ENCODE results near the gene GFI1B. TPM values are rescaled to one million over a fixed set of nuclear protein-coding genes. Genes with fewer than 3 reads are reported as not detected.

GFI1B gene
- total and polyA plus RNA-seq, 2 of the 4 experiments (the other 2 are of a cell fraction): 0.02 TPM; not detected in 1

DNA sequence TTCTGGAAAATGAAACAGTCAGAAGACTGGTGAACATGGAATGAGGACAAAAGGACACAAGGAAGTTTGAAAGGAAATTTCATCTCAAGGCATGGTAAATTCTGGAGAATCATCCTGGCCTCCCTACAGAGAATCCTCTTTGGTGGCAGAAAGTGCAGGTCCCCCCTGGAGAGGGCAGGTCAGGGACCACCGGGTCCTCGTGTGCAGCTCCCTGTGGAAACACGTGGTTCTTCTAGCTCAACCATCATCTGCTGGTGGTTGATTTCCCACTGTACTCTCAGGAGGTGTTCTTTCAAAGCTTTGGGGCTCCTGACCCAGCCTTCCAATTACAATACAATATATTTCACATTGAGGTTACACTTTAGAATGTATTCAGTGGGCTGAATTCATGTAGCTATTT is 49.7 kb downstream of the GFI1B start:
- no peak overlapping the region for H2BK15ac ChIP-seq (ENCODE audit: low read depth, low read length)
- no peak overlapping the region for H2BK120ac ChIP-seq (ENCODE audit: low read depth, low read length)
- H3K4ac ChIP-seq (ENCODE audit: low read depth, low read length): no peak overlapping the region
- no peak overlapping the region for H3K4me2 ChIP-seq (ENCODE audit: low read depth, low read length)
- no peaks in the 10 kb centered on the region; the same call in 1 of the 2 replicates for H3K27me3 ChIP-seq (ENCODE audit: control insufficient read depth, insufficient read depth, low read length)
- intact Hi-C loops (cut with micrococcal nuclease) (no loop called here), dilution Hi-C loops (cut with HindIII; ENCODE audit: low sequenced_read_pairs, unreplicated experiment) (no loop called here), in situ Hi-C loops (cut with MboI; ENCODE audit: low sequenced_read_pairs) (loop anchor here (25.0 kb wide), 1 partner anchor 459 kb away; the partner anchor contains the start of gene SLC2A6)
- BruUV-seq (replicated peaks): no TSS peak
- H3K14ac ChIP-seq (replicated peaks; ENCODE audit: low read depth, low read length): no peak overlapping the region
- H2AK5ac ChIP-seq (ENCODE audit: low read depth, low read length): no peak overlapping the region
- H3K9me3 ChIP-seq (ENCODE audit: control insufficient read depth, insufficient read depth, low read length): no peaks in the 10 kb centered on the region
- ChIA-PET CTCF (no interaction called here), POLR2A (ENCODE audit: unreplicated experiment) (no interaction called here)
- no peaks in the 10 kb centered on the region; the same call in 1 of the 2 replicates for H3K9me1 ChIP-seq (ENCODE audit: insufficient read depth, low read length)
- DNase-seq (no peak), ATAC-seq (ENCODE audit: low read depth) (no peak)
- peaks cover 4% of the 10 kb centered on the region; the same call in 1 of the 2 replicates for H4K20me1 ChIP-seq (ENCODE audit: insufficient read depth, low read length)
- no peak overlapping the region for H2AFZ ChIP-seq (replicated peaks; ENCODE audit: low read length, poor library complexity)
- H3K23ac ChIP-seq (ENCODE audit: low read depth, low read length): no peak overlapping the region
- H3K18ac ChIP-seq (ENCODE audit: low read depth, low read length): no peak overlapping the region
- H2AK9ac ChIP-seq (replicated peaks; ENCODE audit: low read depth, low read length, poor library complexity): no peak overlapping the region
- H3K36me3 ChIP-seq (ENCODE audit: control insufficient read depth, insufficient read depth, low read length): peaks cover 1% of the 10 kb centered on the region; the same call in 1 of the 2 replicates
- no peak overlapping the region for H3K56ac ChIP-seq (ENCODE audit: extremely low read depth, insufficient read depth, low read length)
- no peak overlapping the region for H2BK5ac ChIP-seq (ENCODE audit: low read depth, low read length, poor library complexity, severe bottlenecking)
- H3K4me3 ChIP-seq (ENCODE audit: insufficient read depth, low read depth, low read length): no peak overlapping the region
- H3K9ac ChIP-seq (ENCODE audit: low read depth, low read length): no peak overlapping the region
- peaks cover 24 to 37% of the 10 kb centered on the region in 2 experiments for H3K79me1 ChIP-seq (ENCODE audit: low read depth in 1 of 2, low read length in 2 of 2)
- no CpG with 5 or more reads among the region's 3 CpGs for WGBS, 2 experiments (ENCODE audit: extremely low coverage in 2 of 2, insufficient read length in 1 of 2)
- H4K8ac ChIP-seq (ENCODE audit: low read depth in 2 of 2, low read length in 2 of 2): no peak overlapping the region
- H3K27ac ChIP-seq (ENCODE audit: insufficient read depth, low read length): no peak overlapping the region
- TF ChIP-seq CHD1 (IDR thresholded peaks at IDR 0.05; ENCODE audit: low read depth, low read length) (no peak), RAD21 (IDR thresholded peaks at IDR 0.05; ENCODE audit: low read length) (no peak), NFE2L2 (IDR thresholded peaks at IDR 0.05; ENCODE audit: low read depth, low read length) (no peak), MAZ (IDR thresholded peaks at IDR 0.05; ENCODE audit: borderline replicate concordance, low read depth, low read length) (no peak), FOS (IDR thresholded peaks at IDR 0.05; ENCODE audit: low read depth, low read length) (no peak), RFX5 (IDR thresholded peaks at IDR 0.05; ENCODE audit: low read depth, low read length) (no peak), MXI1 (IDR thresholded peaks at IDR 0.05; ENCODE audit: borderline replicate concordance, low read depth, low read length) (no peak), POLR2A (IDR thresholded peaks at IDR 0.05; ENCODE audit: low read depth, low read length) (no peak), CEBPB (IDR thresholded peaks at IDR 0.05; ENCODE audit: low read depth, low read length) (no peak), RCOR1 (IDR thresholded peaks at IDR 0.05; ENCODE audit: insufficient replicate concordance, low read length) (no peak), BHLHE40 (IDR thresholded peaks at IDR 0.05; ENCODE audit: low read depth, low read length) (no peak), MAFK (IDR thresholded peaks at IDR 0.05; ENCODE audit: low read depth, low read length) (no peak), USF2 (IDR thresholded peaks at IDR 0.05; ENCODE audit: low read depth, low read length) (no peak), SMC3 (IDR thresholded peaks at IDR 0.05; ENCODE audit: low read depth, low read length) (no peak)
- TF ChIP-seq, protein P1, sequence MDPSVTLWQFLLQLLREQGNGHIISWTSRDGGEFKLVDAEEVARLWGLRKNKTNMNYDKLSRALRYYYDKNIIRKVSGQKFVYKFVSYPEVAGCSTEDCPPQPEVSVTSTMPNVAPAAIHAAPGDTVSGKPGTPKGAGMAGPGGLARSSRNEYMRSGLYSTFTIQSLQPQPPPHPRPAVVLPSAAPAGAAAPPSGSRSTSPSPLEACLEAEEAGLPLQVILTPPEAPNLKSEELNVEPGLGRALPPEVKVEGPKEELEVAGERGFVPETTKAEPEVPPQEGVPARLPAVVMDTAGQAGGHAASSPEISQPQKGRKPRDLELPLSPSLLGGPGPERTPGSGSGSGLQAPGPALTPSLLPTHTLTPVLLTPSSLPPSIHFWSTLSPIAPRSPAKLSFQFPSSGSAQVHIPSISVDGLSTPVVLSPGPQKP (IDR thresholded peaks at IDR 0.05; ENCODE audit: borderline replicate concordance, low read depth, low read length): no peak
- TF ChIP-seq, protein P2, sequence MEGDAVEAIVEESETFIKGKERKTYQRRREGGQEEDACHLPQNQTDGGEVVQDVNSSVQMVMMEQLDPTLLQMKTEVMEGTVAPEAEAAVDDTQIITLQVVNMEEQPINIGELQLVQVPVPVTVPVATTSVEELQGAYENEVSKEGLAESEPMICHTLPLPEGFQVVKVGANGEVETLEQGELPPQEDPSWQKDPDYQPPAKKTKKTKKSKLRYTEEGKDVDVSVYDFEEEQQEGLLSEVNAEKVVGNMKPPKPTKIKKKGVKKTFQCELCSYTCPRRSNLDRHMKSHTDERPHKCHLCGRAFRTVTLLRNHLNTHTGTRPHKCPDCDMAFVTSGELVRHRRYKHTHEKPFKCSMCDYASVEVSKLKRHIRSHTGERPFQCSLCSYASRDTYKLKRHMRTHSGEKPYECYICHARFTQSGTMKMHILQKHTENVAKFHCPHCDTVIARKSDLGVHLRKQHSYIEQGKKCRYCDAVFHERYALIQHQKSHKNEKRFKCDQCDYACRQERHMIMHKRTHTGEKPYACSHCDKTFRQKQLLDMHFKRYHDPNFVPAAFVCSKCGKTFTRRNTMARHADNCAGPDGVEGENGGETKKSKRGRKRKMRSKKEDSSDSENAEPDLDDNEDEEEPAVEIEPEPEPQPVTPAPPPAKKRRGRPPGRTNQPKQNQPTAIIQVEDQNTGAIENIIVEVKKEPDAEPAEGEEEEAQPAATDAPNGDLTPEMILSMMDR (conservative IDR thresholded peaks at IDR 0.05; ENCODE audit: low read depth, low read length): no peak
- no peak overlapping the region for H2BK20ac ChIP-seq (ENCODE audit: low read depth, low read length)
- no peak overlapping the region for H4K5ac ChIP-seq (ENCODE audit: low read depth, low read length)
- no peak overlapping the region for H4K91ac ChIP-seq (ENCODE audit: insufficient read depth, low read depth, low read length)
- H3K4me1 ChIP-seq (ENCODE audit: control insufficient read depth, insufficient read depth, low read length): peaks cover 6% of the 10 kb centered on the region

All from IMR-90 (cell line).